Measurements from ENCODE around the gene CCDC85B. TPM values are rescaled to one million over a fixed set of nuclear protein-coding genes. Genes with fewer than 3 reads are reported as not detected.

CCDC85B gene
- total and polyA plus RNA-seq, 2 of the 8 experiments (the other 6 are each of a cell fraction or from before 2014, with no cell fraction given), result 19.8 to 30.8 TPM

DNA sequence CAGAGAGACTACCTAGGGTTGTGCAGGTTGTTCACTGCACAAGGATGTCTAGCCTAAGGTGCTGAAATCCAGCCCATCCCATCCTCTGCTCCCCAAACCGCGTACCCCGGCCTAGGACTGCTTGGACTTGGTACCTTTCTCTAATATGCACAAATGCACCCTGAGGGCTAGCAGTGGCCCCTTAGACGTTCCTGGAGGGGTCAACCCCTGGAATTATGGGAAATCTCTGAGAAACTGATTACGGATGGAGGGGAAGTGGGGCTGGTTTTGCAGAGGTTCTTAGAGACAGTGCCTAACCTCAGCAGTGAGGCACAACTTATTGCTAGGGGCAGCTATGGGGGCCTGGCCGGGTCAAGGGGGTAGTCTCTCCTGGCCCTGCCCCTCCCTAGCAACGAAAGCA, 25.9 kb downstream of the CCDC85B start:
- no peak overlapping the region for H2BK12ac ChIP-seq (ENCODE audit: low read depth, low read length)
- no peak overlapping the region for H2BK15ac ChIP-seq (ENCODE audit: low read length)
- H4K5ac ChIP-seq (ENCODE audit: insufficient read length, low read depth, low read length), result no peak overlapping the region
- H3K27me3 ChIP-seq (replicated peaks in 1 of 4; ENCODE audit: control insufficient read depth in 3 of 4, extremely low read depth in 1 of 4, insufficient read depth in 3 of 4, low read length in 3 of 4), result no peaks in the 10 kb centered on the region; a peak in 1 of 7 replicates
- no peak overlapping the region for H3K4ac ChIP-seq (replicated peaks; ENCODE audit: insufficient read length, low read depth, low read length)
- POLR2A ChIA-PET (ENCODE audit: partially characterized antibody), result interaction anchor here (0.6 to 4.9 kb wide), 7 partner anchors 23 to 93 kb away, joined by 3 to 36 read pairs (median 4); partner anchors contain the start of genes CCDC85B, FIBP and MUS81
- no peak overlapping the region for H2BK120ac ChIP-seq (replicated peaks; ENCODE audit: low read depth, low read length)
- no peak overlapping the region for H3K14ac ChIP-seq (ENCODE audit: insufficient read length)
- no peak overlapping the region for H2BK5ac ChIP-seq (ENCODE audit: low read depth, low read length)
- H3K79me2 ChIP-seq (ENCODE audit: control insufficient read depth in 1 of 2, insufficient read depth in 2 of 2, low read length in 2 of 2), result peaks cover 0 to 7% of the 10 kb centered on the region in 2 experiments; a peak in 2 of 4 replicates
- H3K36me3 ChIP-seq (ENCODE audit: control insufficient read depth in 2 of 4, insufficient read depth in 4 of 4, low read length in 3 of 4), result no peaks in the 10 kb centered on the region
- H3K27ac ChIP-seq (ENCODE audit: low read depth, low read length), result no peak overlapping the region
- no peak overlapping the region for H3K23ac ChIP-seq (ENCODE audit: insufficient read length)
- FAIRE-seq (no peak), DNase-seq (ENCODE audit: low read depth in 1 of 2, low spot score in 2 of 2) (no peak)
- no peak overlapping the region for H3K56ac ChIP-seq (replicated peaks; ENCODE audit: insufficient read length, low read depth, low read length)
- no peak for TF ChIP-seq SP4 (IDR thresholded peaks at IDR 0.05; ENCODE audit: low read length)
- TF ChIP-seq EP300 (IDR thresholded peaks at IDR 0.05; ENCODE audit: borderline replicate concordance in 1 of 2, low read depth in 2 of 2, low read length in 2 of 2), result no peak
- H2AFZ ChIP-seq (ENCODE audit: low read length), result no peak overlapping the region
- H4K91ac ChIP-seq (replicated peaks; ENCODE audit: insufficient read length, low read length), result no peak overlapping the region
- no peak overlapping the region for H3K9ac ChIP-seq (replicated peaks in 1 of 4; ENCODE audit: extremely low read depth in 1 of 4, low read depth in 3 of 4, low read length in 3 of 4)
- CTCF ChIA-PET (ENCODE audit: partially characterized antibody), result interaction anchor here (1.2 to 11.7 kb wide), 5 partner anchors 10 to 56 kb away, joined by 5 to 212 read pairs (median 11); partner anchors contain the start of genes CCDC85B, FIBP and MUS81
- H3K79me1 ChIP-seq (ENCODE audit: low read depth, low read length), result peaks cover 7% of the 10 kb centered on the region; the same call in 1 of the 2 replicates
- peaks cover 13% of the 10 kb centered on the region; the same call in 1 of the 2 replicates for H3K23me2 ChIP-seq (ENCODE audit: low read depth, low read length)
- no peak overlapping the region for H2AK5ac ChIP-seq (ENCODE audit: low read depth, low read length)
- H2BK20ac ChIP-seq (ENCODE audit: low read length), result no peak overlapping the region
- H3K4me3 ChIP-seq (ENCODE audit: extremely low read depth in 1 of 4, insufficient read depth in 2 of 4, low read depth in 3 of 4, low read length in 4 of 4), result no peak overlapping the region
- no peak overlapping the region for H4K8ac ChIP-seq (ENCODE audit: extremely low read depth, insufficient read depth, low read length)
- 86% methylated on average over 7 of the region's 7 CpGs; no CpG with 5 or more reads in 1 of the 2 experiments for WGBS, 2 experiments (ENCODE audit: extremely low coverage in 1 of 2, insufficient coverage in 1 of 2, insufficient read length in 1 of 2, insufficient replicate concordance in 2 of 2, low coverage in 1 of 2, low lambda C conversion rate in 2 of 2, missing lambda C conversion rate in 1 of 2)
- H3K18ac ChIP-seq (ENCODE audit: extremely low read depth, low read length), result no peak overlapping the region
- peaks cover 0 to 7% of the 10 kb centered on the region in 2 experiments for H4K20me1 ChIP-seq (replicated peaks in 1 of 2; ENCODE audit: control insufficient read depth in 1 of 2, insufficient read depth in 2 of 2, low read length in 2 of 2)
- H3K4me2 ChIP-seq (ENCODE audit: insufficient read depth in 1 of 2, low read depth in 2 of 2, low read length in 2 of 2), result no peak overlapping the region
- peaks cover 2 to 22% (median 14%) of the 10 kb centered on the region in 4 experiments; a peak in 5 of 7 replicates for H3K4me1 ChIP-seq (replicated peaks in 1 of 4; ENCODE audit: control insufficient read depth in 3 of 4, insufficient read depth in 4 of 4, low read length in 3 of 4)
- no peaks in the 10 kb centered on the region for H3K9me3 ChIP-seq (ENCODE audit: insufficient read depth in 2 of 2, low read depth in 1 of 2, low read length in 1 of 2)

All from H1 (cell line).